Stimulated activated CD4-positive, alpha-beta T cell treated with anti-CD3 and anti-CD28 coated beads, Interleukin-2, amount 100 ng/mL, for 4 hours (primary cell): ENCODE results near the gene SART1.
"Not testable (repeated sequence)": the region's sequence is repeated elsewhere in the genome, so short reads cannot be mapped to it uniquely, and the experiment has no call there.

ENCODE experiments used
- DNase-seq: peaks from one replicate; pipeline ENCODE4 v3.0.0-alpha.2; 2020; ENCODE audit warnings: low read depth

Gene SART1

GRCh38 chr11:66020212-66020611 lies 58.7 kb downstream of the SART1 start:
- no peak for DNase-seq

- DNase-seq, result no peak
Observed at GRCh38 chr11:66020618-66021357, 59.3 kb downstream of the SART1 start.

GRCh38 chr11:66022401-66023185 lies 61.1 kb downstream of the SART1 start:
- DNase-seq, result peak; percentile 62

GRCh38 chr11:66023186-66023440 lies 61.6 kb downstream of the SART1 start:
- not testable (repeated sequence) for DNase-seq

GRCh38 chr11:66026017-66026529 lies 64.5 kb downstream of the SART1 start, which contains the start of gene CATSPER1:
CATSPER1 (minus strand) TSS chr11:66026479; CDS start chr11:66026379, 100 bp downstream.
- DNase-seq, result no peak
